Omental fat pad (tissue), 4 donors: Measurements from ENCODE around the gene CFAP73. TPM values are rescaled to one million over a fixed set of nuclear protein-coding genes. Genes with fewer than 3 reads are reported as not detected.

Experiments used
- ATAC-seq: fragments of 150-250 bp; one replicate; pipeline ENCODE4 v1.9.1; 2016; ENCODE audit warnings: mild to moderate bottlenecking, moderate library complexity; ENCODE audit not compliant: low FRiP score
- DNase-seq: peaks from one replicate; pipeline ENCODE4 v3.0.0-alpha.2; 2019; ENCODE audit warnings: low spot score
- CTCF ChIP-seq, 3 donors: fragments of 450-650 bp; IDR thresholded peaks; one replicate each; pipeline ENCODE4 v1.5.1; 2016 to 2017; ENCODE audit warnings: antibody characterized with exemption in 3 of 3, mild to moderate bottlenecking in 3 of 3, moderate library complexity in 2 of 3
- total RNA-seq, 4 donors: library from RNA; depleted of rRNA; stranded (reverse); fragments of >200 nt; gene quantifications; one replicate each; pipeline ENCODE4 v1.1.0, GENCODE V29; 2016

The CFAP73 gene
- total RNA-seq, 4 donors from 2014 or later = not detected

GRCh38 chr12:113105606-113106271, 43.8 kb upstream of the CFAP73 start:
- no peak for DNase-seq
- no peak for TF ChIP-seq CTCF (IDR thresholded peaks at IDR 0.05)
- no peak for ATAC-seq

- TF ChIP-seq CTCF (IDR thresholded peaks at IDR 0.05) = no peak
- ATAC-seq (no peak), DNase-seq (no peak)
Measured at GRCh38 chr12:113106361-113106760, 43.2 kb upstream of the CFAP73 start.

GRCh38 chr12:113108308-113108707, 41.2 kb upstream of the CFAP73 start:
- no peak for DNase-seq
- no peak for ATAC-seq
- no peak for TF ChIP-seq CTCF (IDR thresholded peaks at IDR 0.05)

- DNase-seq (no peak), ATAC-seq (no peak)
Measured at GRCh38 chr12:113109360-113109759, 40.2 kb upstream of the CFAP73 start.

GRCh38 chr12:113109872-113110599, 39.5 kb upstream of the CFAP73 start:
- ATAC-seq (no peak), DNase-seq (no peak)
- TF ChIP-seq CTCF (IDR thresholded peaks at IDR 0.05) = no peak

More at GRCh38 chr12:113109360-113109759, 40.2 kb upstream of the CFAP73 start:
- no peak for TF ChIP-seq CTCF (IDR thresholded peaks at IDR 0.05)

- no peak for DNase-seq
- ATAC-seq = no peak
- TF ChIP-seq CTCF (IDR thresholded peaks at IDR 0.05) = no peak
Measured at GRCh38 chr12:113111247-113111646, 38.3 kb upstream of the CFAP73 start.
